H1 (cell line): ENCODE results near the gene SEMA3D. TPM values are rescaled to one million over a fixed set of nuclear protein-coding genes. Genes with fewer than 3 reads are reported as not detected.

Experiments used
- ATF2 ChIP-seq: IDR thresholded peaks from 2 replicates; pipeline ENCODE4 v1.6.1; 2012; ENCODE audit warnings: low read length, inconsistent platforms
- KDM1A ChIP-seq: fragments of 200-600, 300-600 bp; sonication (generic); IDR thresholded peaks from 2 replicates; pipeline ENCODE4 v1.7.1; 2016; ENCODE audit warnings: mild to moderate bottlenecking, low read length, borderline replicate concordance
- RFX5 ChIP-seq: IDR thresholded peaks from 2 replicates; pipeline ENCODE4 v1.6.1; 2011; ENCODE audit warnings: low read depth, low read length, improper control_type of control experiment, borderline replicate concordance
- polyA plus RNA-seq, 7 experiments: library from polyadenylated mRNA; depleted of rRNA in 3 of 7; stranded (reverse) in 5 of 7; unstranded in 2 of 7; fragments of >200 nt in 5 of 7; fragments of 200-250 nt in 2 of 7; gene quantifications; 1 replicate in 5 of 7; 2 replicates in 1 of 7; 4 replicates in 1 of 7; pipeline versions ENCODE4 v1.2.1 to v1.2.3, GENCODE V29; 2011 to 2013; ENCODE audit warnings: missing spikeins in 2 of 7, mixed read lengths in 2 of 7
- total RNA-seq: library from RNA; stranded (reverse); fragmentation: NEBNext Ultra II Directional; extraction: Animal tissue kit (Norgen Biotek cat#: 25700); gene quantifications from 2 replicates; pipeline ENCODE4 v1.2.1, GENCODE V29; 2021

Gene SEMA3D
- total and polyA plus RNA-seq, 2 of the 8 experiments (the other 6 are each of a cell fraction or from before 2014, with no cell fraction given) = 1.6 to 3.5 TPM

- TF ChIP-seq ATF2 = no peak
- no peak for TF ChIP-seq RFX5
- no peak for TF ChIP-seq KDM1A
- TF ChIP-seq, all 59 proteins: peak for 0
Measured at GRCh38 chr7:85065306-85065705, 121.5 kb downstream of the SEMA3D start (continued).
